Measurements from ENCODE around the gene ZNF598.
"Not testable (repeated sequence)": the region's sequence is repeated elsewhere in the genome, so short reads cannot be mapped to it uniquely, and the experiment has no call there.

Gene ZNF598

GRCh38 chr16:2034696-2035430 lies 25.2 kb upstream of the ZNF598 start:
- ATAC-seq (ENCODE audit: insufficient read depth, low read depth): no peak
- H3K9ac ChIP-seq (ENCODE audit: low read depth, low read length): no peak overlapping the region

GRCh38 chr16:2033909-2034695 lies 24.5 kb upstream of the ZNF598 start:
- not testable (repeated sequence) for H3K4me3 ChIP-seq (ENCODE audit: low read depth in 1 of 2, low read length in 2 of 2); H4K20me1 ChIP-seq (ENCODE audit: insufficient read depth, low read length); H2AFZ ChIP-seq (ENCODE audit: low read depth, low read length); DNase-seq; ATAC-seq (ENCODE audit: insufficient read depth, low read depth); H3K4me2 ChIP-seq (ENCODE audit: insufficient read depth, low read length); H3K9ac ChIP-seq (ENCODE audit: low read depth, low read length); H3K27ac ChIP-seq (ENCODE audit: low read length); H3K79me2 ChIP-seq (ENCODE audit: insufficient read depth, low read length); H3K36me3 ChIP-seq (ENCODE audit: insufficient read depth, low read length); H3K4me1 ChIP-seq (ENCODE audit: insufficient read depth, low read length); H3K27me3 ChIP-seq (ENCODE audit: insufficient read depth, low read length, poor library complexity); H3K9me3 ChIP-seq (ENCODE audit: insufficient read depth, low read length, severe bottlenecking)

More at GRCh38 chr16:2034696-2035430, 25.2 kb upstream of the ZNF598 start:
- no peaks in the 10 kb centered on the region for H3K36me3 ChIP-seq (ENCODE audit: insufficient read depth, low read length)
- H3K27me3 ChIP-seq (ENCODE audit: insufficient read depth, low read length, poor library complexity): no peaks in the 10 kb centered on the region
- H3K4me2 ChIP-seq (ENCODE audit: insufficient read depth, low read length): no peak overlapping the region
- H3K4me1 ChIP-seq (ENCODE audit: insufficient read depth, low read length): no peaks in the 10 kb centered on the region
- 0 out of 2 replicates have a peak, but pooled peaks cover 3% of the 10 kb centered on the region for H4K20me1 ChIP-seq (ENCODE audit: insufficient read depth, low read length)
- no peak overlapping the region for H3K4me3 ChIP-seq (ENCODE audit: low read depth in 1 of 2, low read length in 2 of 2)
- H3K79me2 ChIP-seq (ENCODE audit: insufficient read depth, low read length): no peaks in the 10 kb centered on the region
- DNase-seq: no peak
- TF ChIP-seq, protein P1, sequence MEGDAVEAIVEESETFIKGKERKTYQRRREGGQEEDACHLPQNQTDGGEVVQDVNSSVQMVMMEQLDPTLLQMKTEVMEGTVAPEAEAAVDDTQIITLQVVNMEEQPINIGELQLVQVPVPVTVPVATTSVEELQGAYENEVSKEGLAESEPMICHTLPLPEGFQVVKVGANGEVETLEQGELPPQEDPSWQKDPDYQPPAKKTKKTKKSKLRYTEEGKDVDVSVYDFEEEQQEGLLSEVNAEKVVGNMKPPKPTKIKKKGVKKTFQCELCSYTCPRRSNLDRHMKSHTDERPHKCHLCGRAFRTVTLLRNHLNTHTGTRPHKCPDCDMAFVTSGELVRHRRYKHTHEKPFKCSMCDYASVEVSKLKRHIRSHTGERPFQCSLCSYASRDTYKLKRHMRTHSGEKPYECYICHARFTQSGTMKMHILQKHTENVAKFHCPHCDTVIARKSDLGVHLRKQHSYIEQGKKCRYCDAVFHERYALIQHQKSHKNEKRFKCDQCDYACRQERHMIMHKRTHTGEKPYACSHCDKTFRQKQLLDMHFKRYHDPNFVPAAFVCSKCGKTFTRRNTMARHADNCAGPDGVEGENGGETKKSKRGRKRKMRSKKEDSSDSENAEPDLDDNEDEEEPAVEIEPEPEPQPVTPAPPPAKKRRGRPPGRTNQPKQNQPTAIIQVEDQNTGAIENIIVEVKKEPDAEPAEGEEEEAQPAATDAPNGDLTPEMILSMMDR (IDR thresholded peaks at IDR 0.05; ENCODE audit: borderline replicate concordance, extremely low read depth, low read length, poor library complexity, severe bottlenecking): no peak
- TF ChIP-seq EZH2 (IDR thresholded peaks at IDR 0.05; ENCODE audit: borderline replicate concordance, low read depth, low read length, severe bottlenecking): no peak
- H2AFZ ChIP-seq (ENCODE audit: low read depth, low read length): no peak overlapping the region
- no peaks in the 10 kb centered on the region for H3K9me3 ChIP-seq (ENCODE audit: insufficient read depth, low read length, severe bottlenecking)
- no peak overlapping the region for H3K27ac ChIP-seq (ENCODE audit: low read length)

DNA sequence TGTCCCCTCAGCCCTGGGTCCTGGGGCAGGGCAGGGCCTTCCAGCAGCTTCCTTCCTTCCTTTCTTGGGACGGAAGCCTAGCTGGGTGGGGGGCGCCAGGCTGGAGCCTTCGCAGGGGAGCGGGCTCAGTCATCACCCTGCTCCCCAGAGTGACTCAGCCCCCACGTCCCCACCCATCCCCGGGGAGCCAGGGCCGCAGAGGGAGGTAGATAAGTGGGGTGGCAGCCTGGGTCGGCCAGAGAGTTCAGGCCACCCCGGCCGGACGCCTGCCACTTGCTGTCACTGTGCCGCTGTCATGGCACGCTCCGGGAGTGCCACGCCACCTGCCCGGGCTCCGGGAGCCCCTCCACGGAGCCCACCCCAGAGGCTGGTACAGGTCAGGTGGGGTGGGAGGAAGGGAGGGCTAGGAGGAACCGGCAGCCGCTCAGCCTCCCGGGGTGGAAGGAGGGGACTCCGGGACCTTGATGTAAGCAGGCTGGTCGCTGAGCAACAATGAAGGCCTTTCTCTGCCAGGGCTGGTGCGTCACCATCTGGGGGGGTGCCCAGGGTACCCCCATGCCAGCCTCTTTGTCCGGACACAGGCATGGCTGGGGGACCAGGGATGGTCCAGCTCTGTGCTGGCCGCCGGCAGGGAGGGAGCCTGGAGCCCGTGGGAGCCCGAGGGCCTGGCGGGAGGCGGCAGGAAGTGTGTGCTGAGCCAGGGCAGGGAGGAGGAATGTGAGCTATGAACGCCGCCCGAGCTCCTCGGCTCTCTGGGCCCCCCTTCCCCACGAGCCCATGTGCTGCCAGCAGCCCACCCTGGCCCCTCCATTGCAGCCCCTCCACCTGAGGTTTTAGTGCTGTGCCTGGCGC lies 23.7 kb upstream of the ZNF598 start:
- Histone ChIP-seq H3K9ac (ENCODE audit: low read depth, low read length) (no peak overlapping the region), H3K79me2 (ENCODE audit: insufficient read depth, low read length) (no peaks in the 10 kb centered on the region), H3K4me2 (ENCODE audit: insufficient read depth, low read length) (no peak overlapping the region), H3K27ac (ENCODE audit: low read length) (no peak overlapping the region), H3K36me3 (ENCODE audit: insufficient read depth, low read length) (no peaks in the 10 kb centered on the region), H4K20me1 (ENCODE audit: insufficient read depth, low read length) (peaks cover 6% of the 10 kb centered on the region), H3K27me3 (ENCODE audit: insufficient read depth, low read length, poor library complexity) (peaks cover 9% of the 10 kb centered on the region), H2AFZ (ENCODE audit: low read depth, low read length) (no peak overlapping the region), H3K9me3 (ENCODE audit: insufficient read depth, low read length, severe bottlenecking) (no peaks in the 10 kb centered on the region), H3K4me1 (ENCODE audit: insufficient read depth, low read length) (no peaks in the 10 kb centered on the region), H3K4me3 (ENCODE audit: low read depth in 1 of 2, low read length in 2 of 2) (no peak overlapping the region)
- no peak for DNase-seq
- no peak for TF ChIP-seq EZH2 (IDR thresholded peaks at IDR 0.05; ENCODE audit: borderline replicate concordance, low read depth, low read length, severe bottlenecking)
- TF ChIP-seq, protein P1 (IDR thresholded peaks at IDR 0.05; ENCODE audit: borderline replicate concordance, extremely low read depth, low read length, poor library complexity, severe bottlenecking): no peak
- ATAC-seq (ENCODE audit: insufficient read depth, low read depth): peak; percentile 13; the same call in 1 of the 3 replicates

Data from DND-41 (cell line).